A549 (cell line): Measurements from ENCODE around the gene ZNF486. TPM values are rescaled to one million over a fixed set of nuclear protein-coding genes. Genes with fewer than 3 reads are reported as not detected.

Experiments
- ATAC-seq, 2 experiments: fragments of 200-7000 bp in 1 of 2; fragments of >200 bp in 1 of 2; cut with Nextera tagmentation in 1 of 2; cut with Tn5 transposase in 1 of 2; 3 replicates each; pipeline versions ENCODE4 v1.8.0 to v1.9.1; 2018 to 2020; ENCODE audit warnings: mild to moderate bottlenecking in 1 of 2, moderate library complexity in 1 of 2
- CTCF ChIA-PET: fragments of 300-600 bp; sonication (Branson Sonifier 250); formaldehyde crosslinking; extraction: SDS; loops from one replicate; lab custom pipeline; 2021; ENCODE audit warnings: antibody characterized with exemption, inconsistent platforms; lab: Yijun Ruan, JAX
- POLR2A ChIA-PET: fragments of 350-600 bp; formaldehyde crosslinking; extraction: SDS; loops from one replicate; lab custom pipeline; 2021; ENCODE audit warnings: antibody characterized with exemption, inconsistent platforms; lab: Yijun Ruan, JAX
- DNase-seq, 2 experiments: peaks; one replicate each; pipeline versions ENCODE4 v3.0.0 to v3.0.0-alpha.2; 2011 to 2016; ENCODE audit warnings: low read depth in 1 of 2, low spot score in 1 of 2
- FAIRE-seq: peaks from 2 replicates; lab custom pipeline; 2011; peaks lifted over from hg19 to GRCh38; lab: Jason Lieb, UNC
- H3K27ac ChIP-seq, 2 experiments: fragments of >200 bp; sonication (Bioruptor Twin); formaldehyde crosslinking; 3 replicates each; pipeline ENCODE4 v1.5.1; 2016 to 2017
- H3K4me1 ChIP-seq: fragments of >200 bp; sonication (Bioruptor Twin); formaldehyde crosslinking; 3 replicates; pipeline ENCODE4 v1.6.1; 2016
- H3K4me2 ChIP-seq: fragments of >200 bp; sonication (Bioruptor Twin); formaldehyde crosslinking; 3 replicates; pipeline ENCODE4 v1.6.1; 2016
- H3K4me3 ChIP-seq: fragments of >200 bp; sonication (Bioruptor Twin); formaldehyde crosslinking; 3 replicates; pipeline ENCODE4 v1.5.1; 2016
- H3K9me3 ChIP-seq: fragments of >200 bp; sonication (Bioruptor Twin); formaldehyde crosslinking; 3 replicates; pipeline ENCODE4 v1.6.1; 2016
- CBX2 ChIP-seq: fragments of 200-600 bp; sonication (generic); IDR thresholded peaks from 2 replicates; pipeline ENCODE4 v1.6.1; 2016; ENCODE audit warnings: low read depth, mild to moderate bottlenecking, borderline replicate concordance
- CBX8 ChIP-seq: fragments of 200-600 bp; sonication (generic); IDR thresholded peaks from 2 replicates; pipeline ENCODE4 v1.6.1; 2016
- CEBPB ChIP-seq, 2 experiments: fragments of >200 bp in 1 of 2; sonication (Bioruptor Twin) in 1 of 2; formaldehyde crosslinking in 1 of 2; IDR thresholded peaks; 2 replicates each; pipeline ENCODE4 v1.6.1; 2012 to 2016
- EHF ChIP-seq: fragments of 250-450 bp; sonication (Bioruptor Pico); IDR thresholded peaks from 2 replicates; pipeline ENCODE4 v1.5.0; 2020; ENCODE audit warnings: mild to moderate bottlenecking
- EHMT2 ChIP-seq: fragments of 200-600 bp; sonication (generic); IDR thresholded peaks from 2 replicates; pipeline ENCODE4 v1.6.1; 2016; ENCODE audit warnings: antibody characterized with exemption, low read depth, mild to moderate bottlenecking, moderate library complexity
- ESRRA ChIP-seq: fragments of 150-350 bp; IDR thresholded peaks from 2 replicates; pipeline ENCODE4 v1.6.1; 2014; ENCODE audit warnings: mild to moderate bottlenecking, low read length, borderline replicate concordance
- GATA3 ChIP-seq: IDR thresholded peaks from 2 replicates; pipeline ENCODE4 v1.6.1; 2012; ENCODE audit warnings: borderline replicate concordance
- HDAC2 ChIP-seq: fragments of 200-600 bp; sonication (generic); IDR thresholded peaks from 2 replicates; pipeline ENCODE4 v1.6.1; 2016
- HEYL ChIP-seq: fragments of 250-450 bp; sonication (Bioruptor Pico); IDR thresholded peaks from 2 replicates; pipeline ENCODE4 v1.8.0; 2021; ENCODE audit warnings: mild to moderate bottlenecking, moderate library complexity
- HMGXB4 ChIP-seq: fragments of 250-450 bp; sonication (Bioruptor Pico); IDR thresholded peaks from 2 replicates; pipeline ENCODE4 v1.5.0; 2021; ENCODE audit warnings: mild to moderate bottlenecking, moderate library complexity, borderline replicate concordance
- HOXA7 ChIP-seq: fragments of 250-450 bp; sonication (Bioruptor Pico); IDR thresholded peaks from 2 replicates; pipeline ENCODE4 v1.5.0; 2020; ENCODE audit warnings: mild to moderate bottlenecking, moderate library complexity
- HOXB13 ChIP-seq: fragments of 250-450 bp; sonication (Bioruptor Pico); IDR thresholded peaks from 2 replicates; pipeline ENCODE4 v1.5.0; 2020; ENCODE audit warnings: low read depth, mild to moderate bottlenecking, moderate library complexity
- HOXB5 ChIP-seq: fragments of 250-450 bp; sonication (Bioruptor Pico); IDR thresholded peaks from 2 replicates; pipeline ENCODE4 v1.5.0; 2020; ENCODE audit warnings: mild to moderate bottlenecking, moderate library complexity
- KDM1A ChIP-seq: fragments of 200-600 bp; sonication (generic); IDR thresholded peaks from 2 replicates; pipeline ENCODE4 v1.6.1; 2016; ENCODE audit warnings: low read depth, mild to moderate bottlenecking
- MAFK ChIP-seq: fragments of 450-650 bp; IDR thresholded peaks from 2 replicates; pipeline ENCODE4 v1.6.1; 2014; ENCODE audit not compliant: partially characterized antibody
- MAZ ChIP-seq: fragments of 150-350 bp; IDR thresholded peaks from 2 replicates; pipeline ENCODE4 v1.6.1; 2014; ENCODE audit warnings: antibody characterized with exemption, low read depth, low read length, borderline replicate concordance
- MYC ChIP-seq: IDR thresholded peaks from 2 replicates; pipeline ENCODE4 v1.6.1; 2012; ENCODE audit warnings: mild to moderate bottlenecking, inconsistent platforms, low read length, improper control_type of control experiment, borderline replicate concordance
- NR3C1 ChIP-seq: fragments of >200 bp; sonication (Bioruptor Twin); formaldehyde crosslinking; IDR thresholded peaks from 3 replicates; pipeline ENCODE4 v1.6.1; 2017
- PBX3 ChIP-seq: IDR thresholded peaks from 2 replicates; pipeline ENCODE4 v1.6.1; 2012
- PHF8 ChIP-seq: fragments of 200-600 bp; sonication (generic); IDR thresholded peaks from 2 replicates; pipeline ENCODE4 v1.6.1; 2016; ENCODE audit warnings: low read depth, mild to moderate bottlenecking, antibody characterized with exemption, moderate library complexity, borderline replicate concordance
- POLR2AphosphoS2 ChIP-seq: conservative IDR thresholded peaks from 2 replicates; pipeline ENCODE4 v1.6.1; 2012; ENCODE audit warnings: low read length, improper control_type of control experiment, inconsistent platforms
- RAD21 ChIP-seq, 2 experiments: fragments of >200 bp in 1 of 2; sonication (Bioruptor Twin) in 1 of 2; formaldehyde crosslinking in 1 of 2; IDR thresholded peaks in 1 of 2; conservative IDR thresholded peaks in 1 of 2; 2 replicates in 1 of 2; 3 replicates in 1 of 2; pipeline ENCODE4 v1.6.1; 2012 to 2018; ENCODE audit warnings: inconsistent platforms in 1 of 2
- RFX5 ChIP-seq: fragments of 450-650 bp; IDR thresholded peaks from 2 replicates; pipeline ENCODE4 v1.7.1; 2014; ENCODE audit warnings: antibody characterized with exemption, mild to moderate bottlenecking, moderate library complexity
- SREBF2 ChIP-seq: fragments of 450-650 bp; IDR thresholded peaks from 2 replicates; pipeline ENCODE4 v1.6.1; 2014; ENCODE audit warnings: mild to moderate bottlenecking, moderate library complexity
- TP53 ChIP-seq: fragments of 250-450 bp; sonication (Bioruptor Pico); IDR thresholded peaks from 2 replicates; pipeline ENCODE4 v1.5.0; 2021; ENCODE audit warnings: mild to moderate bottlenecking, moderate library complexity
- USF2 ChIP-seq: fragments of 450-650 bp; IDR thresholded peaks from 2 replicates; pipeline ENCODE4 v1.6.1; 2014; ENCODE audit warnings: antibody characterized with exemption
- ZC3H11A ChIP-seq: fragments of 450-650 bp; IDR thresholded peaks from 2 replicates; pipeline ENCODE4 v1.6.1; 2014; ENCODE audit warnings: antibody characterized with exemption, mild to moderate bottlenecking
- WGBS: methylation state at CpG from one replicate; pipeline ENCODE4 v1.1.6; 2017; ENCODE audit errors: missing lambda C conversion rate; 5-methylcytosine and 5-hydroxymethylcytosine counted together
- polyA plus RNA-seq, 4 experiments: library from polyadenylated mRNA; depleted of rRNA in 3 of 4; stranded (reverse); fragments of >200 nt; fragmentation: RNase III in 1 of 4; extraction: RNeasy Plus Mini Kit Qiagen cat#74134 plus additional on column Dnase treatment in 1 of 4; gene quantifications; 2 replicates in 3 of 4; 3 replicates in 1 of 4; pipeline ENCODE4 v1.2.3, GENCODE V29; 2011 to 2017
- TF ChIP-seq, protein P1 (sequence below): IDR thresholded peaks from 2 replicates; pipeline ENCODE4 v1.6.1; 2012
- TF ChIP-seq, protein P2 (sequence below): IDR thresholded peaks from 2 replicates; pipeline ENCODE4 v1.6.1; 2012; ENCODE audit warnings: low read depth, borderline replicate concordance
- TF ChIP-seq, protein P3 (sequence below): fragments of 150-350 bp; IDR thresholded peaks from 2 replicates; pipeline ENCODE4 v1.6.1; 2014; ENCODE audit warnings: low read depth, mild to moderate bottlenecking, low read length

ZNF486 gene
- polyA plus RNA-seq, 2 of the 4 experiments (the other 2 are of a cell fraction): 0.04 TPM; not detected in 1

- TF ChIP-seq ESRRA (no peak), TP53 (CRISPR knock-in tag) (no peak), KDM1A (no peak)
Measured at GRCh38 chr19:20235156-20235555, 68.1 kb downstream of the ZNF486 start (continued).

GRCh38 chr19:20237773-20238623 lies 71.0 kb downstream of the ZNF486 start:
- ChIA-PET CTCF (interaction anchor here (0.5 kb wide), 1 partner anchor 11 kb away, joined by 3 read pairs; no protein-coding TSS in a partner anchor), POLR2A (interaction anchor here (0.7 kb wide), 1 partner anchor 463 kb away, joined by 5 read pairs; no protein-coding TSS in a partner anchor)
- Histone ChIP-seq H3K4me2 (no peak overlapping the region), H3K27ac (no peak overlapping the region), H3K4me3 (no peak overlapping the region), H3K4me1 (no peaks in the 10 kb centered on the region), H3K9me3 (no peaks in the 10 kb centered on the region)
- no peak for FAIRE-seq
- TF ChIP-seq HEYL (CRISPR knock-in tag): no peak
- no peak for TF ChIP-seq HOXB13 (CRISPR knock-in tag)
- TF ChIP-seq, protein P1, sequence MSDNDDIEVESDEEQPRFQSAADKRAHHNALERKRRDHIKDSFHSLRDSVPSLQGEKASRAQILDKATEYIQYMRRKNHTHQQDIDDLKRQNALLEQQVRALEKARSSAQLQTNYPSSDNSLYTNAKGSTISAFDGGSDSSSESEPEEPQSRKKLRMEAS: no peak
- TF ChIP-seq HOXB5: no peak
- TF ChIP-seq RFX5: no peak
- TF ChIP-seq USF2: no peak
- TF ChIP-seq POLR2AphosphoS2: no peak
- TF ChIP-seq MYC: no peak
- TF ChIP-seq PHF8: no peak
- no peak for TF ChIP-seq TP53 (CRISPR knock-in tag)
- TF ChIP-seq HMGXB4 (CRISPR knock-in tag): no peak
- TF ChIP-seq HDAC2: no peak
- TF ChIP-seq, protein P2, sequence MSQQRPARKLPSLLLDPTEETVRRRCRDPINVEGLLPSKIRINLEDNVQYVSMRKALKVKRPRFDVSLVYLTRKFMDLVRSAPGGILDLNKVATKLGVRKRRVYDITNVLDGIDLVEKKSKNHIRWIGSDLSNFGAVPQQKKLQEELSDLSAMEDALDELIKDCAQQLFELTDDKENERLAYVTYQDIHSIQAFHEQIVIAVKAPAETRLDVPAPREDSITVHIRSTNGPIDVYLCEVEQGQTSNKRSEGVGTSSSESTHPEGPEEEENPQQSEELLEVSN: no peak
- TF ChIP-seq CBX2: no peak
- TF ChIP-seq HOXA7 (CRISPR knock-in tag): no peak
- no peak for TF ChIP-seq MAZ
- no peak for TF ChIP-seq NR3C1
- no peak for TF ChIP-seq RAD21 (conservative IDR thresholded peaks at IDR 0.05 in 1 of 2, IDR thresholded peaks at IDR 0.05 in 1 of 2)
- no peak for ATAC-seq
- 56% methylated on average over 25 of the region's 36 CpGs for WGBS
- no peak for DNase-seq

DNA sequence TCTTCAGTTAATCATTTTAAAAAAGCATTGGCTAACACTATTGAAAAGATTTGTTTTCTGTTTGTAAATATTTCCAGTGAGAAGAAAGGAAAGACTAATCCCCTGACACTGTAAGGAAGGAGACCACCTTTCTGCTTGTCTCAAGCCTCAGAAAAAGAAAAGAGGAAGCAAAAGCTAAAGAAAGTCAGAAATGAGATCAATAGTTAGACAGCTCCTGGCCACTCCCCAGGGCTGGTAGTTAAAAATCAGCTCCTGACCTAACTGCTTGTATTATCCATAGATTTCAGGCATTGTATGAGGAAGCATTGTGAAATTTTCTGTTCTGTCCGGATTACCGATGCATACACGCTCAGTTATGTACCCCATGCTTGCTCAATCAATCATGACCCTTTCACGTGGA lies 76.6 kb downstream of the ZNF486 start:
- DNase-seq (no peak), ATAC-seq (no peak), FAIRE-seq (no peak)
- no peaks in the 10 kb centered on the region for H3K4me1 ChIP-seq
- H3K4me2 ChIP-seq: no peak overlapping the region
- WGBS: 4% methylated on average over 4 of the region's 4 CpGs
- no peaks in the 10 kb centered on the region; the same call in 2 of the 3 replicates for H3K9me3 ChIP-seq
- ChIA-PET POLR2A (no interaction called here), CTCF (no interaction called here)
- H3K4me3 ChIP-seq: no peak overlapping the region
- H3K27ac ChIP-seq: no peak overlapping the region
- TF ChIP-seq ZC3H11A (no peak), PBX3 (no peak), POLR2AphosphoS2 (no peak), SREBF2 (no peak), CEBPB (IDR thresholded peaks at IDR 0.05) (no peak), CBX8 (no peak), EHMT2 (no peak), GATA3 (no peak), EHF (no peak), MAFK (no peak)
- TF ChIP-seq, protein P2: no peak
- TF ChIP-seq, protein P3, sequence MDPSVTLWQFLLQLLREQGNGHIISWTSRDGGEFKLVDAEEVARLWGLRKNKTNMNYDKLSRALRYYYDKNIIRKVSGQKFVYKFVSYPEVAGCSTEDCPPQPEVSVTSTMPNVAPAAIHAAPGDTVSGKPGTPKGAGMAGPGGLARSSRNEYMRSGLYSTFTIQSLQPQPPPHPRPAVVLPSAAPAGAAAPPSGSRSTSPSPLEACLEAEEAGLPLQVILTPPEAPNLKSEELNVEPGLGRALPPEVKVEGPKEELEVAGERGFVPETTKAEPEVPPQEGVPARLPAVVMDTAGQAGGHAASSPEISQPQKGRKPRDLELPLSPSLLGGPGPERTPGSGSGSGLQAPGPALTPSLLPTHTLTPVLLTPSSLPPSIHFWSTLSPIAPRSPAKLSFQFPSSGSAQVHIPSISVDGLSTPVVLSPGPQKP: no peak
